Stimulated activated CD4-positive, alpha-beta T cell treated with anti-CD3 and anti-CD28 coated beads, Interleukin-2, amount 100 ng/mL, for 48 hours (primary cell): ENCODE results near the gene CETN3.
"Not testable (repeated sequence)": the region's sequence is repeated elsewhere in the genome, so short reads cannot be mapped to it uniquely, and the experiment has no call there.

Experiments
- DNase-seq, 2 donors: peaks; one replicate each; pipeline ENCODE4 v3.0.0-alpha.2; 2020

The CETN3 gene

DNA sequence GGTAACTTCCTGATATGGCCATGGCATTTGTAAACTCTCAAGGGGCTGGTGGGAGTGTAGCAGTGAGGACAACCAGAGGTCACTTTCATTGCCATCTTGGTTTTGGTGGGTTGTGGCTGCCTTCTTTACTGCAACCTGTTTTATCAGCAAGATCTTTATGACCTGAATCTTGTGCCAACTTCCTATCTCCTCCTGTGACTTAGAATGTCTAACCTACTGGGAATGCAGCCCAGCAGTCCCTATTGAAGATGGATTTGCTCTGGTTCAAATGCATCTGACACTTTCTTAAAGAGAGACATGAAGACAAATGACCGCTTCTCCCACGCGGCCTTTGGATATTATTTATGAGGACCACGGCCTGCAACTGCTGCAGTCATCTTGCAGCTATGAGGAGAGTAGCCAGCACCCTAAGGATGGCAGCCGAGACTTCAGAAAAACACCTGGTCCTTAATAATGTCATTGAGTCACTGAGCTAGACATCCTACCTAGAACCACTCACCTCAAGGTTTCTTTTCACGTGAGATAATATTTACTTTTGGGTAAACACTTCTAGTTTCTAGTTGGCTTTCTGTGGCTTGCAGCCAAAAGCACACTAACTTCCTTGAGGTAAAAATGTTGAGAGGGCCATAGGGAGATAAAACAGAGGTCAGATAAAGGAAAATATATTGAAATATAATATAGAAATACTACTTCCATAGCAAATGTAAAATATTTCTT lies 28.2 kb downstream of the CETN3 start:
- no peak for DNase-seq

DNA sequence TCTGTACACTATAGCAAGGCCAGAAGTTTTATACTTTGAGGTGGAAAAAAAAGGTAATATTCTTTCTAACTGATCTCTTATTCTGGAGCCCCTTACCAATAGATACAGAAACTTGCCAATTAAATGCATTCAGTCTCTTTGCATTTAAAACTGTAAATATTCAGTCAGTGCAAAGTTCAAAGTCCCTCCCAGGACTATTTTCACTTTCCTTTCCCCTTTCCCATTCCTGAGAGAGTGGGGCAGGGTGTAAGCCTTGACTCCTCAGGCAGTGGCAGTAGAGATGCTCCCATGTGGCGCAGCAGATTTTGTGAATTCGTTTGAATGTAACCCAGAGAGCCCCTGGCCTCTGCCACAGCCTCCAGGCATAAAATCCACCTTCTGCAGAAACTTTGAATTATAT lies 29.9 kb downstream of the CETN3 start:
- DNase-seq, result no peak

DNA sequence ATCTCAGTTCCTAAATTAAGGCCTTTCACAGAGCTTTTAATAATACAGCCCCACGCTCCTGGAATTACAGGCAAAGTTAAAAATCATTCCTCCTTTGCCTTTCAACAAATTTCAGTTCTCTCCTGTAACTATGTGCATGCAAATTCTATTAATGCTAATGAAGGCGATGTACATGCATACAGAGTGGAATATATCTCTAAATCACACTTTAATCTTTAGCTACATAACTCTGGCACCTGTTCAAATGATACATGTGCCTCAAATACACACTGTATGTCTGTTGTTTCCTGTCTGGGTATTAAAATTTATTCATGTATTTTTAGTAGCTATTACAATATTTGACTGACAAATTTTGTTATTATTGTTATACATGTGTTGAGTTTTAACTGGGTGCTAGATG lies 30.8 kb downstream of the CETN3 start:
- no peak for DNase-seq

DNA sequence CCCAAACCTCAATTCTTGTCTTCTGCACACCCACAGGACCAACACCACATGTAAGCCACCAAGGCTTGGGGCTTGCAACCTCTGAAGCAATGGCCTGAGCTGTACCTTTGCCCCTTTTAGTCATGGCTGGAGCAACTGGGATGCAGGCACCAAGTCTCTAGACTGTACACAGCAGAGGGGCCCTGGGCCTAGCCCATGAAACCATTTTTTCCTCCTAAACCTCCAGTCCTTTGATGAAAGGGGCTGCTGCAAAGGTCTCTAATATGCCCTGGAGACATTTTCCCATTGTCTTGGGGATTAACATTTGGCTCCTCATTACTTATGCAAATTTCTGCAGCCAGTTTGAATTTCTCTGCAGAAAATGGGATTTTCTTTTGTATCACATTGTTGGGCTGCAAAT lies 38.3 kb downstream of the CETN3 start:
- DNase-seq, result not testable (repeated sequence)

DNA sequence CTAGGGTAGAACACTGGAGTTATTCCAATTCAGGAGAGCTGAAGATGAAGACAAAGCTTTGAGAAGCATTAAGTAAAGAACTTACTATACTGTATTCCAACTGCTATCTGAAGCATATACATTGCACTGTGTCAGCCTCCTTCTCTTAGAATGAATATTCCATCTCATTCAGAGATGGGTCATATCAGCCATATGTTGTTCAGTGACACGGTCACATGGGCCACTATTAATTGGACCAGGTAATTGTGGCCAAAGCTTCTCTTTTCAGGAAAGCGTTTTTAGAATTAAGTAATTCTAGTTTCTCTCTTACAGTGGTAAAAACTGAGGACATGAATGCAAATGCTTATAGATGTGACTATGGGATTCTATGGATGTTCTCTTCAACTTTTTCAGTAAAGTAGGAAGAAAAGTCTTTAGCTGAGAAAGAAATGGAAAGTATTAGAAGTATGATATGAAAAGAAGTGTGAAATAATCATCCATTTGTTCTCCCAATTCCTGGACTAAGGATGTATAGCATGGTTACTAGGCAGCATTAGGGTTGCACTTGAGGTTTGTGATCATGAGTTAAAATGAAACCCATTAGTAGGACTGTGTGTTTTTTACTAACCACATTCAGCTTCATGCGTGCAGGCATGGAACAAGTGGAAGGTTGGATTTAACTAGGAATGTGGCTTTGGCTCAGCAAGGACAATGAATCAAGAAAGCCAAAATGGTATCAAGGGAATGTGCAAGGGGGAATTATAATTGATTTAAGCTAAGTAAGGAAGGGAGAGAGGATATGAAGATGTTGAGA lies 40.9 kb downstream of the CETN3 start:
- no peak for DNase-seq

DNA sequence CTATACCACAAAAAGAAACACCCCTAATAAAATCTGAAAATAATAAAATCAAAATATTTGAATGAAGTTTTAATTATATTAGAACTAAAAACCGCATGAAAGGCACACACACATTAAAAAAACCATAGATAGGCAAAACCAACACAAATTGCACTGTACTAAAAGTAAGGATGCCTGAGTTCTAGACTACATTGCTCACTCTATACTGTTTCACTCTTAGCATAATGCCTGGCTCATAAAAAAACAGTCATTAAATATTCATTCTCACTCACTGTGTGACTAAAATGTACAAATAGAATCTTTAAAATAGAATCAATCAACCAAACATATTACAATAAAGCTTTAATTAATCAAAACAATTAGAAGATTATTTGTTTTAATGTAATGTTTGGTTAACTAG lies 41.7 kb downstream of the CETN3 start:
- DNase-seq, result no peak

DNA sequence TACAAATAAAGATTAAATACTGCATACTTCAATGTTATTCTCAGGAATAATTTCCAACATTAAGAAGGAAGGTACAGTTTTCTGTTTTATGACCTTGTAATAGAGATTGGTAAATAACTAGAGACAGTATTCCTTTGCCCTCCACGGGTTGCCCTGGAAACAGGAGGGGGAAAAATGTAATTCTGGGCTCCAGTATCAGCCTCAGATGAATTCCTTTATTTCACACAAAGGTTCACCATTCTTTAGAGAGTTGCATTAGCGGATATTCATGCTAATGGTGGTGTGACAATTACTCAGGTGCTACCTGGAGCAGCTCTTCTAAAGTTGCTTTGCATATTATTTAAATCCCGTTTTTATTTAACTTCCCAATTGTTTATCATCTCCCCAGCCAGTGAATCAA lies 42.6 kb downstream of the CETN3 start:
- DNase-seq, result no peak

DNA sequence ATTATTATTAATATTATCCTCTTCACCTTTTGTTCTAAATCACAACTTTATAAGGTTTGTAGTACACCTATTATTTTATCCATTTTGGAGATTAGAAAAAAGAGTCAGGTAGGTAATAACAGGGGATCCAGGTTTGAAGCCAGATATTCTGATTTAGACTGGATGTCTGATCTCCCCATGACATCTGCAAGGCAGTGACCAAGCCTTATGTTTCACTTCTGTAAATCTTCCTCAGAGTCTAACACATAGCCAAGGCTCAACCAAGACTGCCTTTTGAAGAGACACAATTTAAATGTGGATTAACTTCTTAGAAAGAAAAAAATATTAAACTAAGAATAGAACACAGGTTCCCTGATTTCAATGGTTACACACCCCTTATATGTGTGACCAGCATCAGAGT lies 44.2 kb downstream of the CETN3 start:
- DNase-seq, result no peak

DNA sequence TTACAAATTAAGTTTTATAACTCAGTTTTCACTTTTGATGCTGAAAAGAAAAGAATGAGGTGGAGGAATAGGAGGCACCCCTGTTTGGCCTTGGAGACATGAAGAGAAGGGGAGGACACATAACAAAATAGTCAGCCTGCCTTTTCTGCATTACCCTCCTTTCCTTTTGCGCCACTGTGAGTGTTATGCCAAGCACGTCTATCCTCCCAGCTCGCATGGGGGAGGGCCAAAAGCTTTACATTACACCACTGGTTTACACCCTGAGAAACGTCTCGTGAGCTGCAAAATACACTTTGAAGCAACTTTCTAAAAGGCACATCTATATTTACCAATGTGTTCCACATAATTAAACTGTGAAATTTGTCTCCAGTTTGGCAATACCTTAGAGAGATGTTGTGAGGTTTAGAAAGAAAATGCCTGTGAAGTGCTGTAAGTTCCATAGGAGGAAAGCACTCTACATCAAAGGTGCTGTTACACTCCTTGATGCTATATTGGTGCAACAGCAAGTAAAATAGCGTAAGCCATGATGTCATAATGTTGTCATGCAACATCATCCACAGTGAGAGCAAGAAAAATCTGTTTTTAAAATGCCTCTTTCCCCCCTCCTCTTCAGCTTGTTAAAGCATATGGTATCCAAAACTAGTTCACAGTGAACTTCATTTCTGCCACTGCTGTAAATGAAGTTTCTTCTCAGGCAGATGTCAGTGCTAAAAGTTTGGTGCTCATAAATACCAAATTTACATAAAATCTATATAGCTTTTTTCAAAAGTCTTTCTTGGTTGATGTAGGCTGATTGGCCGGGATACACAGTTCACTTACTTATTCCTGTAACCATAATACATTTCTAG lies 50.3 kb downstream of the CETN3 start:
- DNase-seq, result no peak

DNA sequence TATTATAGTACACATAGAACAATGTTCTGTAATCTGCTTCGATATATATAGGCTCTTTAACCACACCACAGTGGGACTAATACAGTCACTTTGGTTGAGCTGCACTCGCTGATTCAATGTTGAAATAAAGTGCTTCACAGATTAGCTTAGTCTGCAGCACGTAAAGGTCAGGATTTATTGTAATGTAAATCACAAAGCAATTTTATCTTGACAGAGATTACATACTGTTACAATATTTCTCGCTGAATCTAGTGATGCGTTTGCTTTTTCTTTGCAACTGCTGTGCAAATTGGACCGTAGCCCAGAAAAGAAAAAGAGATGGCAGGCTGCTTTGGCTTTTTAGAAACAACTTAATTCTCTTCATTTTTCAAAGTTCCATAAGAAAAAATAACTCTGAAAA lies 52.9 kb downstream of the CETN3 start:
- no peak for DNase-seq

DNA sequence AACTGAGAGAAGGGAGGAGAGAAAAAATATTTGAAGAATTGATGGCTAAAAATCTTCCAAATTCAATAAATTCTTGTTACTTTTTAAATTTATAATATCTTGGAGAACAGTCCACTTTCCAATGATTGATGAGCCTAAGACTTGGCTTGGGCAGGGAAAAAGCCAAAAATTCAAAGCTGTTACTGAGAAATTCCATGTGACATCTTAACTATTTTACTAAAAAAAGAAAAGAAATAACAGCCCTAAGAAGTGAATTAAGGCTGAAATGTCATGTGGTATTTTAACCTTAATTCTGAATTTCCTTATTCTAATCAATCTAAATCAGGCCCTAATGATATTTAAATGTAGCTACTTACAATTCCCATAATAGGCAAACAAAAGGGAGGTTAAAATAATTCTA lies 53.4 kb downstream of the CETN3 start:
- no peak for DNase-seq

DNA sequence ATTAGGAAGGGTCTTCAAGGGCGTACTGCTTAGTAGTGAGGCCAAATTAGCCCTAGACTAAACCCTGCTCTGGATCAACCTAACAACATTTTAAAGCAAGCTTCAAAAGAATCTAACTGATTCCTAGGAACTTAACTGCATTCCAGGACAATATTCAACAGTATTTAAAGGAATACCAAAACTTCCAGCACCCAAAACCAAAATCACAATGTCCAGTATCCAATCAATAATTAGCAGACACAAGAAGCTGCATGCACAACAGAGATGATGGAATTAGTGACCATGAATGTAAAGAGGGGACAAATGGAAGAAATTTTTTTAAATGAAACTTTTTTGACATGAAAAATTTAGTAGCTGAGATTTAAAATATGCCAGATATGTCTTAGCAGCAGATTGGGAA lies 53.9 kb downstream of the CETN3 start:
- DNase-seq, result no peak

DNA sequence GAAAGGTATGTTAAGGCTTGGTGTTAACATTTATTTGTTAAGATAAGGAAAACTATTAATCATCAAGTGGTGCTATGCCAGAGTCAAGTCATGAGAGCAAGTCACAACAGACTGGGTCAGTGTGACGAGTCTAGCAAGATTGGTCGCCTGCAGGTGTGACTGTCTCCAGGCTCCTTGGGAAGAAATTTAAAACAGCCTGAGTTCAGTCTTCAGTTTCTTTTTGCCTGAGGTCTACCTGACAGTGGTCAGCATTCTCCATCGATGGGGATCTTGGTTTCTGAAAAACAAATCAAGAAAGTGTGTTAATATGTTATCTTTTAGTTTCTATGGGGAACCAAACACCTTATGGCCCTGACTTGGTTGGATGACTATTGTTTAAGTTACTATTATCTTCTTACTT lies 56.3 kb downstream of the CETN3 start:
- DNase-seq, result no peak

DNA sequence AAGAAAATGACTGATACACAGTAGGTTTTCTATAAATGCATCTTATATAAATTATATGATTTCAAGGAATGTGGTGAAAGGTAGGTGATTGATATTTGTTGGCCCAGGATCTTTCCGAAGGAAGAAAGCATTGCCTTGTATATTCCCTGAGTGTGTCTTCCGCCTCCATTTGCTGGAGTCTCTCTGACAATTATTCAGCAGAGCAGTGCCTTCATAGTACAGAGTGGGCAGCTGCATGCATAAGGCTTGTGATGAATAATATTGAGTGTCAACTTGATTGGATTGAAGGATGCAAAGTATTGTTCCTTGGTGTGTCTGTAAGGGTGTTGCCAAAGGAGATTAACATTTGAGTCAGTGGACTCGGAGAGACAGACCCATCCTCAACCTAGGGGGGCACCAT lies 58.5 kb downstream of the CETN3 start:
- DNase-seq, result no peak

DNA sequence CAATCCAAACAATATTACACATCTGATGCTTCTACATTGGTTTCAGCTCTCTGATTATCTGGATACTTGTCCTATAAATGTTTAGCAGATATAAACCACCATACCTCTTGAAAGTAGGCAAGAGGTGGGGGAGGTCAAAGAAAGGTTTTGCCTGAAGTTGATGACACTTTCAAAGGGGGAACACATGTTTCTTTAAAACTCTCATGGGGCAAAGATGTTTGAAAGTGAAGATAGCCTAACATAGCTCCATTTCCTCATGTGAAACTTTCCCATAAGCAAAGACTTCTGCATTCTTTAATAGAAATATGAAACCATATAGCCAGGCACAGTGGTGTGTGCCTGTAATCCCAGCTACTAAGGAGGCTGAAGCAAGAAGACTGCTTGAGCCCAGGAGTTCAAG lies 62.1 kb downstream of the CETN3 start:
- DNase-seq, result no peak

DNA sequence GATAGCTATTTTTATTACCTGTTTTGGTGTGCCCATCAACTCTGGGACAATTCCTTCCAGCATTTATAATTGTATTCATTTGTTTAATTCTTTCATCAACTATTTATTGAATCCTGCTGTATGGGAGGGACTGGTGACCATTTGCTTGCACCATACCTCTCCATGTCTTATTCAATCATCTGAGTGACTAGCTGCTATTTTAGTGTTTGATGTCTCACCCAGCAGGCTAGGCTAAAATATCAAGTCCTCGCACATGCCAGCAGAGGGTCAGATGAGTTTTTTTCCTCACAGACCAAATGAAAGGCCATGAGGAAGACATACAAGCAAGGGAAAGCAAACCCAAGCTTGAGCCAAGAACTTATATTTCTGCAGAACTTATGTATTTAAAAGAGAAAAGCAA lies 63.9 kb downstream of the CETN3 start:
- DNase-seq, result no peak

DNA sequence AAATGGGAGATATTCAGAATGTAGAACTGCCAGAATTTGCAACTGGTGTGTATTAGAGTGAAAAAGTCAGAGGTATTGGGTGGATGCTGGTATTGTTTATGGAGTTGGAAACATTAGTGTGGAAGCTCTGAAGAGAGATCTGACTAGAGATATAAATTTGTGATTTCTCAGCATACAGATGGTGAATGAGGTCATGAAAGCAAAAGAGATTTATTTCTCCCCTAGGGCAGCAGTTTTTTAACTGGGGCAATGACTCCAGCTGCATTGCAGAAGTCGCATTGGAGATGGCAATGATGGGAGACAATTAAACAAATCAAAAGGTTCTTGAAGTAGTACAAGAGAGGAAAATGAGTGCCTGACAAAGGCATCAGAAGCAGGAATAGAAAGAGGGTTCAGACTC lies 64.9 kb downstream of the CETN3 start:
- DNase-seq, result no peak

DNA sequence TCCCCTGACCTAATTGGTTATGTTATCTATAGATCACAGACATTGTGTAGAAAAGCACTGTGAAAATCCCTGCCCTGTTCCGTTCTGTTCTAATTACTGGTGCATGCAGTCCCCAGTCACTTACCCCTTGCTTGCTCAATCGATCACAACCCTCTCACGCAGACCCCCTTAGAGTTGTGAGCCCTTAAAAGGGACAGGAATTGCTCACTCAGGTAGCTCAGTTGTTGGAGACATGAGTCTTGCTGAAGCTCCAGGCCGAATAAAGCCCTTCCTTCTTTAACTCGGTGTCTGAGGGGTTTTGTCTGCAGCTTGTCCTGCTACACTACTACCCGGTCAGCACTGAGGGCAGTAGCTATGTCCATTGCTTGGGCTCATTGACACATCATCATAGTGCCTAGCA lies 65.8 kb downstream of the CETN3 start:
- not testable (repeated sequence) for DNase-seq

DNA sequence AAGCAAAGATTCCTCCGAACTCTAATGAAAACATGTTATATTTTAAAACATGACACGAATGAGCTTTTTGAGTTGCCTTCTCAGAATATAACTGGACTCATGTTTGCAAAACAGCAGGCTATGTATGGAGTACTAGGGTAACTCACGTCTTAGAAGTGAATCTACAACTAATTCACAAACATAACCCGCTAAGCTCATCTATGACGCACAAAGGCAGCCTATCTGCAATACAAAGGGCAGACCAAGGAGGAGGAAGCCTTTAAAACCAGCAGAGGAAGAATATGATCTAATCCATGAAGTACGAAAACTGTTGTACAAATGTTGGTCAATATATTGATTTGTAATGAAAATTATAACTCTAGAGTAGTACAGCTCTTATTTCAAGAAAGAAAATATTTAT lies 67.0 kb downstream of the CETN3 start:
- DNase-seq, result no peak
